Fibroblast of villous mesenchyme (primary cell): ENCODE measurements around the gene PRR14. TPM values are rescaled to one million over a fixed set of nuclear protein-coding genes. Genes with fewer than 3 reads are reported as not detected.
"Not testable (repeated sequence)": the region's sequence is repeated elsewhere in the genome, so short reads cannot be mapped to it uniquely, and the experiment has no call there.

Experiments used
- DNase-seq: peaks from one replicate; pipeline ENCODE4 v3.0.0-alpha.2; 2010; ENCODE audit warnings: low read depth
- H3K4me3 ChIP-seq: 2 replicates; pipeline ENCODE4 v1.5.1; 2011; ENCODE audit warnings: low read depth, mild to moderate bottlenecking, low read length
- CTCF ChIP-seq: IDR thresholded peaks from 2 replicates; pipeline ENCODE4 v1.5.1; 2012; ENCODE audit warnings: low read depth, mild to moderate bottlenecking, low read length; ENCODE audit not compliant: insufficient read depth
- total RNA-seq: library from RNA; depleted of rRNA; stranded (reverse); fragments of >200 nt; gene quantifications from 2 replicates; pipeline ENCODE4 v1.2.3, GENCODE V29; 2012

The PRR14 gene
- total RNA-seq, 1 donor: 5.6 TPM

- DNase-seq: no peak
- TF ChIP-seq CTCF: no peak
- no peak overlapping the region for H3K4me3 ChIP-seq
These were observed 44.4 kb downstream of the PRR14 start for GRCh38 chr16:30694926-30695693.

GRCh38 chr16:30696646-30697045, 45.9 kb downstream of the PRR14 start:
- not testable (repeated sequence) for H3K4me3 ChIP-seq, DNase-seq

GRCh38 chr16:30697264-30698138, 46.7 kb downstream of the PRR14 start:
- H3K4me3 ChIP-seq: peak overlapping the region; percentile 95
- DNase-seq: no peak
- TF ChIP-seq CTCF: no peak

- DNase-seq: peak; percentile 98
- no peak for TF ChIP-seq CTCF
- H3K4me3 ChIP-seq: peak overlapping the region; percentile 95
These were observed 47.5 kb downstream of the PRR14 start for GRCh38 chr16:30698139-30698815.

GRCh38 chr16:30698816-30699614, 48.3 kb downstream of the PRR14 start, which contains the start of gene SRCAP:
Gene SRCAP, plus strand, starts transcription at chr16:30699171. Its CDS starts 1,654 bp downstream, at chr16:30700825.
- H3K4me3 ChIP-seq: peak within 1 kb of the TSS; percentile 95
- TF ChIP-seq CTCF: no peak
- DNase-seq: peak; percentile 77

GRCh38 chr16:30699615-30700099, 48.9 kb downstream of the PRR14 start:
- DNase-seq: no peak
- H3K4me3 ChIP-seq: peak overlapping the region; percentile 95
- TF ChIP-seq CTCF: no peak
